ENCODE data around the gene DAZL. TPM values are rescaled to one million over a fixed set of nuclear protein-coding genes. Genes with fewer than 3 reads are reported as not detected.

DAZL gene
- total RNA-seq, 1 experiment from 2014 or later: 21.2 TPM

DNA sequence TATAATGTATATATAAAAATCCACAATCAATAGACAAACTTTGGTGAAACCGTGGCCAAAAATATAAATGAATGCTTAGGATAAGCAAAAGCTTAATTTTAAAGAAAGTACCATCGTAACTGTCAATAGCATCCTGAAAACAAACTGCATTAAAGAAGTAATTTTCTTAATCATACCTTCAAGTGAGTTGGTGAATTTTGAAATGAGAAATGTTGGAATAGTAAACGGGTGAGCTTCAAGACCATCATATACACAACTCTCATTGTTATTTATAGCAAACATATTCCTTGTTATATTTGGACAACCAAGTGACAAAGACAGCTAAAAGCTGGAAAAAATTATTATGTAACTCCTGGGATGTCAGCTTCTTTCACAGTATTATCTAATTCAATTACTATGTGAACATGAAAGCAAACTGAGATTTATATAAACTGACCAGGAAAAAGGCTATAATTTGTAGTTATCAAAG lies 3.7 kb downstream of the DAZL start:
- Histone ChIP-seq H4K91ac (ENCODE audit: insufficient read length, low read depth, low read length) (no peak overlapping the region), H3K18ac (ENCODE audit: insufficient read length, low read depth, low read length) (no peak overlapping the region), H2BK15ac (ENCODE audit: low read depth, low read length) (no peak overlapping the region), H2AFZ (ENCODE audit: low read length) (no peak overlapping the region), H4K8ac (replicated peaks; ENCODE audit: insufficient read length, low read depth, low read length) (no peak overlapping the region), H3K27ac (ENCODE audit: insufficient read length, low read depth, low read length) (no peak overlapping the region), H3T11ph (ENCODE audit: low read length) (no peak overlapping the region), H3K23ac (ENCODE audit: insufficient read length, low read depth, low read length) (no peak overlapping the region), H3K9me3 (ENCODE audit: control insufficient read depth, low read depth, low read length) (no peaks in the 10 kb centered on the region), H2AK5ac (ENCODE audit: insufficient read length, low read length) (no peak overlapping the region), H4K5ac (ENCODE audit: insufficient read length, low read depth, low read length) (no peak overlapping the region), H3K27me3 (ENCODE audit: insufficient read depth, low read length) (no peaks in the 10 kb centered on the region), H3K9ac (ENCODE audit: extremely low read depth, insufficient read length, low read length) (no peak overlapping the region), H3K23me2 (ENCODE audit: insufficient read length, low read depth, low read length, poor library complexity, severe bottlenecking) (no peaks in the 10 kb centered on the region), H4K20me1 (ENCODE audit: control insufficient read depth, insufficient read depth, insufficient read length) (no peaks in the 10 kb centered on the region), H3K14ac (ENCODE audit: insufficient read depth, low read length) (no peak overlapping the region), H3K79me2 (ENCODE audit: insufficient read depth, low read length) (no peaks in the 10 kb centered on the region), H3K4me2 (ENCODE audit: insufficient read depth, insufficient read length, low read length) (no peak overlapping the region), H2BK120ac (ENCODE audit: low read depth, low read length, poor library complexity, severe bottlenecking) (no peak overlapping the region), H3K79me1 (ENCODE audit: insufficient read depth, low read depth, low read length, poor library complexity, severe bottlenecking) (no peaks in the 10 kb centered on the region), H3K4ac (ENCODE audit: low read depth, low read length) (no peak overlapping the region), H3K4me1 (ENCODE audit: insufficient read depth, low read length) (no peaks in the 10 kb centered on the region), H2BK12ac (ENCODE audit: insufficient read length, low read depth, low read length) (no peak overlapping the region), H2BK20ac (ENCODE audit: low read depth, low read length, poor library complexity, severe bottlenecking) (no peak overlapping the region), H2BK5ac (ENCODE audit: insufficient read length, low read length) (no peak overlapping the region), H3K56ac (ENCODE audit: insufficient read length, low read depth, low read length) (no peak overlapping the region)
- WGBS (ENCODE audit: extremely low coverage, insufficient read length, low lambda C conversion rate): no CpG with 5 or more reads among the region's 3 CpGs
- Mint-ChIP-seq H3K27ac (peak overlapping the region in 2 of 3 experiments; percentile 83 to 86; a peak in 4 of 7 replicates), H3K4me3 (no peak overlapping the region), H3K9me3 (peaks cover 11% of the 10 kb centered on the region in 2 experiments; a peak in 4 of 5 replicates), H3K4me1 (peaks cover 25 to 31% of the 10 kb centered on the region in 2 experiments), H3K36me3 (ENCODE audit: insufficient read depth in 1 of 3, low read depth in 3 of 3) (peaks cover 2 to 20% (median 18%) of the 10 kb centered on the region in 3 experiments; a peak in 5 of 7 replicates), H3K27me3 (ENCODE audit: low read depth) (no peaks in the 10 kb centered on the region)
- TF ChIP-seq, protein P1, sequence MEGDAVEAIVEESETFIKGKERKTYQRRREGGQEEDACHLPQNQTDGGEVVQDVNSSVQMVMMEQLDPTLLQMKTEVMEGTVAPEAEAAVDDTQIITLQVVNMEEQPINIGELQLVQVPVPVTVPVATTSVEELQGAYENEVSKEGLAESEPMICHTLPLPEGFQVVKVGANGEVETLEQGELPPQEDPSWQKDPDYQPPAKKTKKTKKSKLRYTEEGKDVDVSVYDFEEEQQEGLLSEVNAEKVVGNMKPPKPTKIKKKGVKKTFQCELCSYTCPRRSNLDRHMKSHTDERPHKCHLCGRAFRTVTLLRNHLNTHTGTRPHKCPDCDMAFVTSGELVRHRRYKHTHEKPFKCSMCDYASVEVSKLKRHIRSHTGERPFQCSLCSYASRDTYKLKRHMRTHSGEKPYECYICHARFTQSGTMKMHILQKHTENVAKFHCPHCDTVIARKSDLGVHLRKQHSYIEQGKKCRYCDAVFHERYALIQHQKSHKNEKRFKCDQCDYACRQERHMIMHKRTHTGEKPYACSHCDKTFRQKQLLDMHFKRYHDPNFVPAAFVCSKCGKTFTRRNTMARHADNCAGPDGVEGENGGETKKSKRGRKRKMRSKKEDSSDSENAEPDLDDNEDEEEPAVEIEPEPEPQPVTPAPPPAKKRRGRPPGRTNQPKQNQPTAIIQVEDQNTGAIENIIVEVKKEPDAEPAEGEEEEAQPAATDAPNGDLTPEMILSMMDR (conservative IDR thresholded peaks at IDR 0.05): peak; percentile 9; the same call in 2 of the 3 replicates
- DNase-seq: no peak

All from H9 (cell line).